Upper lobe of left lung (tissue), 6 donors: ENCODE results near the gene MAP1LC3B. TPM values are rescaled to one million over a fixed set of nuclear protein-coding genes. Genes with fewer than 3 reads are reported as not detected.

Experiments used
- ATAC-seq, 2 donors: fragments of 200-7000 bp; cut with Tn5 transposase; one replicate each; pipeline ENCODE4 v1.9.1; 2022; ENCODE audit warnings: mild to moderate bottlenecking in 2 of 2, moderate library complexity in 2 of 2; ENCODE audit not compliant: low FRiP score in 2 of 2
- DNase-seq, 2 donors: peaks; one replicate each; pipeline ENCODE4 v3.0.0-alpha.2; 2019 to 2020
- H3K27ac ChIP-seq, 4 donors: fragments of 200-600 bp; sonication (generic); one replicate each; pipeline ENCODE4 v1.5.1; 2016 to 2019
- H3K27me3 ChIP-seq, 4 donors: fragments of 200-600 bp; sonication (generic); one replicate each; pipeline ENCODE4 v1.5.1; 2017 to 2019
- H3K36me3 ChIP-seq, 4 donors: fragments of 200-600 bp; sonication (generic); one replicate each; pipeline ENCODE4 v1.5.1; 2016 to 2019
- H3K4me1 ChIP-seq, 4 donors: fragments of 200-600 bp; sonication (generic); one replicate each; pipeline ENCODE4 v1.5.1; 2018 to 2019
- H3K4me3 ChIP-seq, 4 donors: fragments of 200-600 bp; sonication (generic); one replicate each; pipeline ENCODE4 v1.5.1; 2017 to 2019; ENCODE audit warnings: mild to moderate bottlenecking in 2 of 4, moderate library complexity in 1 of 4
- H3K9me3 ChIP-seq, 4 donors: fragments of 200-600 bp; sonication (generic); one replicate each; pipeline ENCODE4 v1.5.1; 2018 to 2019
- CTCF ChIP-seq, 6 experiments: fragments of 450-650 bp in 4 of 6; fragments of 200-600 bp in 2 of 6; sonication (generic) in 2 of 6; IDR thresholded peaks; one replicate each; pipeline ENCODE4 v1.5.1; 2016 to 2019; ENCODE audit warnings: antibody characterized with exemption in 6 of 6
- EP300 ChIP-seq, 4 donors: sonication (generic); formaldehyde crosslinking; IDR thresholded peaks; one replicate each; pipeline ENCODE4 v1.5.1; 2017; ENCODE audit warnings: antibody characterized with exemption in 4 of 4, control low read depth in 2 of 4
- POLR2A ChIP-seq, 4 donors: fragments of 450-650 bp; IDR thresholded peaks; one replicate each; pipeline ENCODE4 v1.5.1; 2016 to 2017; ENCODE audit warnings: antibody characterized with exemption in 4 of 4, mild to moderate bottlenecking in 2 of 4
- POLR2AphosphoS5 ChIP-seq, 2 donors: sonication (generic); formaldehyde crosslinking; IDR thresholded peaks; one replicate each; pipeline ENCODE4 v1.5.1; 2017; ENCODE audit warnings: antibody characterized with exemption in 2 of 2
- WGBS, 2 donors: methylation state at CpG; one replicate each; pipeline ENCODE4 v1.1.5; 2017 to 2018; 5-methylcytosine and 5-hydroxymethylcytosine counted together
- total RNA-seq, 6 donors: library from RNA; depleted of rRNA in 4 of 6; stranded (reverse); fragments of >200 nt in 4 of 6; gene quantifications; one replicate each; pipeline versions ENCODE4 v1.1.0 to v1.2.1, GENCODE V29; 2016 to 2021
- donor health status: DM: no; HTN: no; CAD: no; lungs with moderate emphysema.
- donor health status: DM: no; HTN: yes; CAD: no; lungs with severe emphysema.

Gene MAP1LC3B
- total RNA-seq, 6 donors from 2014 or later = 32.5 to 64.2 (median 54.2) TPM

GRCh38 chr16:87347932-87348615, 44.1 kb upstream of the MAP1LC3B start:
- Histone ChIP-seq H3K4me3 (no peak overlapping the region), H3K36me3 (peaks cover 0 to 31% (median 13%) of the 10 kb centered on the region in 4 donors), H3K27ac (no peak overlapping the region), H3K9me3 (no peaks in the 10 kb centered on the region), H3K4me1 (peaks cover 13 to 23% (median 15%) of the 10 kb centered on the region in 4 donors), H3K27me3 (no peaks in the 10 kb centered on the region)
- TF ChIP-seq EP300 (IDR thresholded peaks at IDR 0.05) (no peak), CTCF (IDR thresholded peaks at IDR 0.05) (no peak), POLR2AphosphoS5 (IDR thresholded peaks at IDR 0.05) (no peak), POLR2A (IDR thresholded peaks at IDR 0.05) (no peak)
- DNase-seq (no peak), ATAC-seq (no peak)
- 96 to 98% methylated on average over 11 to 13 of the region's 13 CpGs for WGBS, 2 donors

GRCh38 chr16:87348616-87349157, 43.4 kb upstream of the MAP1LC3B start:
- H3K27ac ChIP-seq = no peak overlapping the region
- no peak overlapping the region for H3K4me3 ChIP-seq
- DNase-seq (no peak), ATAC-seq (no peak)
- TF ChIP-seq POLR2A (IDR thresholded peaks at IDR 0.05) = no peak
- no peak for TF ChIP-seq POLR2AphosphoS5 (IDR thresholded peaks at IDR 0.05)
- no peak for TF ChIP-seq CTCF (IDR thresholded peaks at IDR 0.05)
- no peak for TF ChIP-seq EP300 (IDR thresholded peaks at IDR 0.05)
- H3K27me3 ChIP-seq = no peaks in the 10 kb centered on the region
- H3K9me3 ChIP-seq = no peaks in the 10 kb centered on the region
- H3K36me3 ChIP-seq = peaks cover 0 to 24% (median 9%) of the 10 kb centered on the region in 4 donors
- WGBS, 2 donors = 99% methylated on average over 9 of the region's 13 CpGs; no CpG with 5 or more reads in 1 of the 2 donors
- H3K4me1 ChIP-seq = peaks cover 13 to 23% (median 15%) of the 10 kb centered on the region in 4 donors

- DNase-seq = no peak
- Histone ChIP-seq H3K4me1 (peaks cover 4 to 10% (median 7%) of the 10 kb centered on the region in 4 donors), H3K27ac (no peak overlapping the region), H3K27me3 (no peaks in the 10 kb centered on the region), H3K36me3 (peaks cover 0 to 21% (median 5%) of the 10 kb centered on the region in 4 donors), H3K9me3 (no peaks in the 10 kb centered on the region), H3K4me3 (no peak overlapping the region)
- no peak for TF ChIP-seq POLR2A (IDR thresholded peaks at IDR 0.05)
- no peak for TF ChIP-seq EP300 (IDR thresholded peaks at IDR 0.05)
- no peak for TF ChIP-seq POLR2AphosphoS5 (IDR thresholded peaks at IDR 0.05)
- no peak for TF ChIP-seq CTCF (IDR thresholded peaks at IDR 0.05)
- ATAC-seq = no peak
- 87 to 93% methylated on average over 7 to 8 of the region's 8 CpGs for WGBS, 2 donors
Measured at GRCh38 chr16:87350031-87350430, 42.1 kb upstream of the MAP1LC3B start.

GRCh38 chr16:87350681-87351319, 41.3 kb upstream of the MAP1LC3B start:
- no peak overlapping the region for H3K27ac ChIP-seq
- ATAC-seq = peak in 1 of 2 donors; percentile 58
- 79 to 85% methylated on average over 22 to 23 of the region's 23 CpGs for whole genome bisulfite sequencing, 2 donors

GRCh38 chr16:87351320-87351698, 40.8 kb upstream of the MAP1LC3B start:
- Histone ChIP-seq H3K27me3 (no peaks in the 10 kb centered on the region), H3K27ac (no peak overlapping the region), H3K36me3 (peaks cover 0 to 16% (median 5%) of the 10 kb centered on the region in 4 donors), H3K4me3 (no peak overlapping the region), H3K9me3 (no peaks in the 10 kb centered on the region), H3K4me1 (no peaks in the 10 kb centered on the region)
- ATAC-seq (no peak), DNase-seq (no peak)
- 76 to 81% methylated on average over 9 of the region's 9 CpGs for WGBS, 2 donors
- no peak for TF ChIP-seq POLR2AphosphoS5 (IDR thresholded peaks at IDR 0.05)
- no peak for TF ChIP-seq CTCF (IDR thresholded peaks at IDR 0.05)
- TF ChIP-seq POLR2A (IDR thresholded peaks at IDR 0.05) = no peak
- TF ChIP-seq EP300 (IDR thresholded peaks at IDR 0.05) = no peak

More at GRCh38 chr16:87350681-87351319, 41.3 kb upstream of the MAP1LC3B start:
- no peak overlapping the region for H3K4me3 ChIP-seq
- no peaks in the 10 kb centered on the region for H3K9me3 ChIP-seq
- H3K36me3 ChIP-seq = peaks cover 0 to 20% (median 5%) of the 10 kb centered on the region in 4 donors
- no peaks in the 10 kb centered on the region for H3K27me3 ChIP-seq
- TF ChIP-seq POLR2A (IDR thresholded peaks at IDR 0.05) = no peak
- no peak for DNase-seq
- peaks cover 0 to 3% (median 0%) of the 10 kb centered on the region in 4 donors for H3K4me1 ChIP-seq
